IPS-NIHi7 (cell line): ENCODE results near the gene NOP53.
"Not testable (repeated sequence)": the region's sequence is repeated elsewhere in the genome, so short reads cannot be mapped to it uniquely, and the experiment has no call there.

Experiments
- DNase-seq: peaks from one replicate; pipeline ENCODE4 v3.0.0; 2012; ENCODE audit warnings: mixed read lengths; ENCODE audit errors: extremely low spot score

Gene NOP53

DNA sequence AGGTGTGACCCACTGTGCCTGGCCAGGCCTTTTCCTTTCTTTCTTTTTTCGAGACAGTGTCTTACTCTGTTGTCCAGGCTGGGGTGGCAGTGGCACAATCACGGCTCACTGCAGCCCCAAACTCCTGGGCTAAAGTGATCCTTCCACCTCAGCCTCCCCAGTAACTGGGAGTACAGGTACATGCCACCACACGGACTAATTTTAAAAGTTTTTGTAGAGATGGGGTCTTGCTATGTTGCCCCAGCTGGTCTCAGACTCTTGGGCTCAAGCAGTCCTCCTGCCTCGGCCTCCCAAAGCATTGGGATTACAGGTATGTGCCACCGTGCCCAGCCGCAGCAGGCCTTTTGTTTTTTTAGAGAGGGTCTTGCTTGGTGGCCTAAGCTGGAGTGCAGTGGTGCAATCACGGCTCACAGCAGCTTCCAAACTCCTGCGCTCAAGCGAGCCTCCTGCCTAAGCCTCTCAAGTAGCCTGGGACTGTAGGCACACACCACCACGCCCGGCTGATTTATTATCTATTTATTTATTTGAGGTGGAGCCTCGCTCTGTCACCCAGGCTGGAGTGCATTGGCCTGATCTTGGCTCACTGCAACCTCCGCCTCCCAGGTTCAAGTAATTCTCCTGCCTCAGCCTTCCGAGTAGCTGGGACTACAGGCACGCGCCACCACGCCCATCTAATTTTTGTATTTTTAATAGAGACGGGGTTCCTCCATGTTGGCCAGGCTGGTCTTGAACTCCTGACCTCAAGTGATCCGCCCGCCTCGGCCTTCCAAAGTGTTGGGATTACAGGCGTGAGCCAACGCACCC is 32.1 kb downstream of the NOP53 start:
- not testable (repeated sequence) for DNase-seq

GRCh38 chr19:47778049-47778953 is 33.0 kb downstream of the NOP53 start, which contains the start of gene SELENOW:
Gene SELENOW (plus strand): TSS chr19:47778703. CDS start chr19:47778786, 83 bp downstream.
- peak; percentile 88 for DNase-seq

DNA sequence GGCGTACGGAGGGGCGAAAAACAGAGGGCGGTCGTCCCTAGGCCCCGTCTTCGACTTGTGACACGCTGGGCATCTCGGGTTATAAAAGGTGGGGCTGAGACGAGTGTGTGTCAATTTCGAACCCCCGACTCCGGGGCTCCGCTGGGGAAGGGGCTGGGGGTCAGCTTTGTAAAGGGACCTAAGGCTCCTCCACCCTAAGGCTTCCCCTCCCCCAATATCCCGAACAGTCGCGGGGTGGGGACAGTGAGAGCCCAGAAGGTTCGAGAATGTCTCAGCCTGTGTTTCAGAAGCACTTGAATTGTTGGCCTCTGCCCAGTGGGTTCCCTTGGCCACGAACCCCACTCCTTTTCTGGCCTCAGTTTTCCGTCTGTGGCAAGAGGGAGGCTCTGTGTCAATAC is 33.6 kb downstream of the NOP53 start:
- DNase-seq, result no peak

GRCh38 chr19:47779524-47780214 is 34.3 kb downstream of the NOP53 start:
- DNase-seq, result no peak

- DNase-seq, result no peak
Measured at GRCh38 chr19:47780215-47780551, 34.8 kb downstream of the NOP53 start.

DNA sequence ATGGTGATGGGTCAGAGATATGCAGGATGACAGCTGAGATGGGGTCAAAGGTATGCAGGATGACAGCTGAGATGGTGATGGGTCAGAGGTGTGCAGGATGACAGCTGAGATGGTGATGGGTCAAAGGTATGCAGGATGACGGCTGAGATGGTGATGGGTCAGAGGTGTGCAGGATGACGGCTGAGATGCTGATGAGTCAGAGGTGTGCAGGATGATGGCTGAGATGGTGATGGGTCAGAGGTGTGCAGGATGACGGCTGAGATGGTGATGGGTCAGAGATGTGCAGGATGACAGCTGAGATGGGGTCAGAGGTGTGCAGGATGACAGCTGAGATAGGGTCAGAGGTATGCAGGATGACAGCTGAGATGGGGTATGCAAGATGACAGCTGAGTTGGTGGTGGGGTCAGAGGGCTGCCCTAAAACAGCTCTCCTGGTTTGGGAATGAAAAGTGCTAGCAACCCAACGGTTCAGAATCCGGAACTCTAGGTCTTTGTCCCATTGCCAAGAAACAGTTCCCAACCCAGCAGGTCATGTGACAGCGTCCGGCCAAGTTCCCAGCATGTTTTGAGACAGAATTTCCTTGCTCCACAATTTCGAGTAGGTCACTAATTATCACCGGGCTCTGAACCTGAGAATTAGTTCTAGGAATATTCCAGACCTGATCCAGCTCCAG is 36.4 kb downstream of the NOP53 start:
- DNase-seq, result no peak

- no peak for DNase-seq
Measured at GRCh38 chr19:47786566-47786965, 41.2 kb downstream of the NOP53 start.

DNA sequence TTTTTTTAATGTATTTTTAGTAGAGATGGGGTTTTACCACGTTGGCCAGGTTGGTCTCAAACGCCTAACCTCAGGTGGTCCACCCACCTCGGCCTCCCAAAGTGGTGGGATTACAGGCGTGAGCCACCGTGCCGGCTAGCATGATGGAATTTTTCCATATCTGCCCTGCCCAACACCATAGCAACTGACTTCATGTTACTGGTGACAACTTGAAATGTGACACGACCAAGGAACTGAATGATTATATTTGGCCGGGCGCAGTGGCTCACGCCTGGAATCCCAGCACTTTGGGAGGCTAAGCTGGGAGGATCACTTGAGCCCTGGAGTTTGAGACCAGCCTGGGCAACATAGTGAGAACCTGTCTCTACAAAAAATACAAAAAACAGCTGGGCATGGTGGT is 42.0 kb downstream of the NOP53 start:
- not testable (repeated sequence) for DNase-seq

DNA sequence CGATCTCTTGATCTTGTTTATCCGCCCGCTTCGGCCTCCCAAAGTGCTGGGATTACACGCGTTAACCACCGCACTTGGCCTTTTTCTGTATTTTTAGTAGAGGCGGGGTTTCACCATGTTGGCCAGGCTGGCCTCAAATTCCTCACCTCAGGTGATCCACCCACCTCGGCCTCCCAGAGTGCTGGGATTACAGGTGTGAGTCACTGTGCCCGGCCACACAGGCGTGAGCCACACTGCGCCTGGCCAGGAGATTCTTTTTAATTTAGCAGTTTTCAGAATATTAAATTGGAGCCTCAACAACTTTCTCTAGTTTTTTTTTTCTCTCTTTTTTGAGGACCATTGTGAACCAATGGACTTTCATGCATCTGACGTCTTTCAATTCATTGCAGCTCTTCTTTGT is 44.5 kb downstream of the NOP53 start:
- DNase-seq, result not testable (repeated sequence)

- DNase-seq, result peak; percentile 95
Measured at GRCh38 chr19:47790398-47790814, 45.1 kb downstream of the NOP53 start.

DNA sequence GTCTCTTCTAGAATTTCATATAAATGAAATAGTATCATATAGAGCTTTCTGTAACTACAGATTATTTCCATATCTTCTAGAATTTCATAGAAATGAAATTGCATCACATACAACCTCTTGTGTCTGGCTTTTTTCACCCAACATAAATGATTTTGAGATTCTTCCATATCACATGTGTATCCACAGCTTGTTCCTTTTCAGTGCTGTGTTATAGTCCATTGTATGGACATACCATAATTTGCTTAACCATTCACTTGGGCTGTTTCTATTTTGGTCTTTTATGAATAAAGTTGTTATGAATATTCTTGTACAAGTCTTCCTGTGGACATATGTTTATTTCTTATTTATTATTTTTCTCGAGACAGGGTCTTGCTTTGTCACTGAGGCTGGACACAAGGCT is 47.3 kb downstream of the NOP53 start:
- DNase-seq, result no peak

GRCh38 chr19:47794526-47794925 is 49.2 kb downstream of the NOP53 start:
- peak; percentile 39 for DNase-seq

GRCh38 chr19:47796785-47797184 is 51.4 kb downstream of the NOP53 start:
- no peak for DNase-seq

- DNase-seq, result no peak
Measured at GRCh38 chr19:47797996-47798903, 52.9 kb downstream of the NOP53 start.

DNA sequence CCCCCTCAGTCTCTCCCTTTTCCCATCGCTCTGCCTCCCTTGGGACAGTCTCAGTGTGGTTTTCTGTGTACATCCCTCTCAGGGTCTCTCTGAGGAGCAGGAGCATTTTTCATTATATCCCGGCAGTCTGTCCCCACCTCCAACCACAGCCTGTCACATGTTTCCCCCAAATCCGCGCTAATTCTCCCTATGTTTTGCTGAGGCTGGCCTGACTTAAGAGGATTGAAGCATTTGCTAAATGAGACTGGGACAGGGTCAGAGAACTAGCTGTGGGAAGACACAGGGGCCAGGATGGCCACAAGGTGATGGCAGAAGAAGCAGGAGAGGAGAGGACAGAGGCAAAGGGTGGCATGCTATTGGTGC is 53.5 kb downstream of the NOP53 start:
- DNase-seq, result no peak

DNA sequence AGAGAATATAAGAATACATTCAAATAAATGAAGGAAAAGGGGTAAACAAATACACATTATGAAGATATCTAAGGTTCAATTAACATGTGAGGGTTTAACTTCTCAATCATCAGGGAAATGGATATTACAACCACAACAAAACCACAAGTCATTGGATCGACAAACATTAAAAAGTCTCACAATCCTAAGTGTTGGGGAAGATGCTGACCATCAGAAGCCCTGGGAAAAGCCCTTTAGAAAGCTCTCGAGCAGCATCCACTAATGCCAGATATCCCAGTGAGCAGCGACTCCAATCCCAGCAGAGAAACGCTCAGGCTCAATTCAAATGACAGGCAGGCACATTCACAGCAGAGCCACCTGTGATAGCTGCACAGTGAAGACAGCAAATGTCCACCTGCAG is 55.9 kb downstream of the NOP53 start:
- DNase-seq, result no peak

- no peak for DNase-seq
Measured at GRCh38 chr19:47802521-47803043, 57.2 kb downstream of the NOP53 start.

- not testable (repeated sequence) for DNase-seq
Measured at GRCh38 chr19:47803148-47803547, 57.8 kb downstream of the NOP53 start.

DNA sequence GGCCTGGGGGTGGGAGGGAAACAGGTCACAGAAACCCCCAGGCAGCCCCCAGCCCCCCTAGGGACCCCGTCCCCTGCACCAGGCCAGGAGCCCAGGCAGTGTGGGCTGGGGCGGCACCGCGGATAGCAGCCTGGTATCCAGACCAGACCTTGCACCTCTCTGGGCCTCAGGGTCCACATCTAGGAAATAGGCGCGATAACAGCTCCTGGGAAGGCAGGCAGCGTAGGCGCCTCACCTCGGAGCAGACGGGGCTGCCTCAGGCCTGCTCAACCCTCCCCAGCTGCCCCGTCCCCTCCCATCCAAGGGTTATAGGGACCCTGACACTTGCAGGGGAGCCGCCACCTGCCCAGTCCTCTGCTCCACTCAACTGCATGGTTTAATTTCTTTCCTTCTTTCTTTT is 58.3 kb downstream of the NOP53 start:
- not testable (repeated sequence) for DNase-seq

DNA sequence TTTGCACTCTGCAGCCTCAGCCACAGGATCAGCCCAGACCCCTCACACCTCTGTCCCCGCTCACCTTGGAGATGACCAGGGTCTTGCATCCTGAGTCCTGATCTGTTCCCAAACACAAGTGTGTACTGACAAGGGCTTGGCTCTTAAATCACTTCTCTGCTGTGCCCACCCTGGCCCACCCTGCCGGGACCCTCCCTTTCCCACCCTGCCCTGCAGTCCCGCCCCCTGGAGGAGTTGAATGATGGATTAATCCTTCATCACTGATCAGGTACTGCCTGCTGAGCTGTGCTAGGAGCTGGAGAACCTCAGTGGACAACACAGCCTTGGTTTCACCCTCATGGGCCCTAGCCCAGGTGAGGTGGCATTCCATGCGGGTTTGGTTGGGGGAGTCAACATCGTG is 59.1 kb downstream of the NOP53 start, which contains the start of gene TPRX1:
Gene TPRX1 (minus strand): TSS at position 101 of the 400 bp plus-strand sequence. CDS start 12 bp downstream, at position 89.
- not testable (repeated sequence) for DNase-seq
